Naive B cell (primary cell): ENCODE results near the gene GNPDA1. TPM values are rescaled to one million over a fixed set of nuclear protein-coding genes. Genes with fewer than 3 reads are reported as not detected.
"Not testable (repeated sequence)": the region's sequence is repeated elsewhere in the genome, so short reads cannot be mapped to it uniquely, and the experiment has no call there.

Experiments
- ATAC-seq, 2 donors: fragments of 150-1000 bp; cut with Tn5 transposase; 2 replicates each; pipeline ENCODE4 v1.10.0; 2021; ENCODE audit warnings: low read depth in 2 of 2, mild to moderate bottlenecking in 2 of 2, moderate library complexity in 2 of 2
- DNase-seq: peaks from one replicate; pipeline ENCODE4 v3.0.0; 2022
- H3K27ac Mint-ChIP-seq, 6 donors: one replicate each; pipeline ENCODE4 v1.8.0; 2020 to 2022; ENCODE audit warnings: mild to moderate bottlenecking in 6 of 6, mixed read lengths in 6 of 6, moderate library complexity in 5 of 6, inconsistent platforms in 2 of 6
- H3K27me3 Mint-ChIP-seq, 3 donors: one replicate each; pipeline ENCODE4 v1.8.0; 2021 to 2022; ENCODE audit warnings: mixed read lengths in 3 of 3, mild to moderate bottlenecking in 1 of 3
- H3K36me3 Mint-ChIP-seq, 2 donors: one replicate each; pipeline ENCODE4 v1.8.0; 2020 to 2022; ENCODE audit warnings: mixed read lengths in 2 of 2, inconsistent platforms in 1 of 2, mild to moderate bottlenecking in 1 of 2
- H3K4me1 Mint-ChIP-seq, 3 donors: one replicate each; pipeline ENCODE4 v1.8.0; 2020 to 2022; ENCODE audit warnings: mixed read lengths in 3 of 3, inconsistent platforms in 1 of 3, mild to moderate bottlenecking in 1 of 3, moderate library complexity in 1 of 3
- H3K4me3 Mint-ChIP-seq, 8 donors: one replicate each; pipeline ENCODE4 v1.8.0; 2020 to 2022; ENCODE audit warnings: mild to moderate bottlenecking in 8 of 8, mixed read lengths in 8 of 8, moderate library complexity in 8 of 8, inconsistent platforms in 2 of 8
- H3K9me3 Mint-ChIP-seq, 7 donors: one replicate each; pipeline ENCODE4 v1.8.0; 2020 to 2022; ENCODE audit warnings: mixed read lengths in 7 of 7, mild to moderate bottlenecking in 5 of 7, inconsistent platforms in 2 of 7, moderate library complexity in 1 of 7
- polyA plus RNA-seq, 6 donors: library from polyadenylated mRNA; unstranded; fragments of 300-500 nt; fragmentation: Illumina TruSeq; gene quantifications; one replicate each; pipeline ENCODE4 v1.2.3, GENCODE V29; 2021; ENCODE audit warnings: low read depth in 6 of 6

Gene GNPDA1
- polyA plus RNA-seq, 6 donors from 2014 or later = 4.5 to 9.9 (median 6.2) TPM

DNA sequence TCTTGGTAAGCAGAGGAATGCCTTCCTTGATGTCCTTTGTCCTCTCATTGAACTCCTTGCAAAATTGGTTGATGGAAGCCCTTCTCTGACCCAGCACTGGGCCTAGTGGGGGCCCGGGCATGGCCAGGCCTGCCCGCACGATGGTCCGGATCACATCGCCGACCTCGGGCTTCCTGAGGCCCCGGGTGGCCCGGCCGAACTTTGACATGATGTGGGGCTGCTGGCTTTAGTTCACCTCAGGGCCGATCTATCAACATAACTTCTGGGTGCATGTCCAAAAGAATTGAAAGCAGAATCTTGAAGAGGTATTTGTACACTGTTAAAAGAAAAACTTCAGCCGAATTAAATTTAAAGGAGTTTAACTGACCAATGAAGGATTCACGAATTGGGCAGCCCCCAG is 24.1 kb upstream of the GNPDA1 start:
- no peak overlapping the region for H3K4me3 Mint-ChIP-seq
- peaks cover 0 to 7% of the 10 kb centered on the region in 2 donors for H3K36me3 Mint-ChIP-seq
- ATAC-seq = no peak
- peaks cover 29 to 44% (median 38%) of the 10 kb centered on the region in 3 donors for H3K27me3 Mint-ChIP-seq
- no peak for DNase-seq
- H3K27ac Mint-ChIP-seq = no peak overlapping the region
- peaks cover 0 to 4% (median 0%) of the 10 kb centered on the region in 7 donors for H3K9me3 Mint-ChIP-seq
- H3K4me1 Mint-ChIP-seq = no peaks in the 10 kb centered on the region

GRCh38 chr5:142034994-142035393 is 22.2 kb upstream of the GNPDA1 start:
- Mint-ChIP-seq H3K27ac (no peak overlapping the region), H3K27me3 (peaks cover 31 to 63% (median 57%) of the 10 kb centered on the region in 3 donors), H3K9me3 (peaks cover 0 to 4% (median 0%) of the 10 kb centered on the region in 7 donors), H3K4me1 (no peaks in the 10 kb centered on the region), H3K36me3 (peaks cover 0 to 7% of the 10 kb centered on the region in 2 donors), H3K4me3 (no peak overlapping the region)
- DNase-seq (no peak), ATAC-seq (no peak)

DNA sequence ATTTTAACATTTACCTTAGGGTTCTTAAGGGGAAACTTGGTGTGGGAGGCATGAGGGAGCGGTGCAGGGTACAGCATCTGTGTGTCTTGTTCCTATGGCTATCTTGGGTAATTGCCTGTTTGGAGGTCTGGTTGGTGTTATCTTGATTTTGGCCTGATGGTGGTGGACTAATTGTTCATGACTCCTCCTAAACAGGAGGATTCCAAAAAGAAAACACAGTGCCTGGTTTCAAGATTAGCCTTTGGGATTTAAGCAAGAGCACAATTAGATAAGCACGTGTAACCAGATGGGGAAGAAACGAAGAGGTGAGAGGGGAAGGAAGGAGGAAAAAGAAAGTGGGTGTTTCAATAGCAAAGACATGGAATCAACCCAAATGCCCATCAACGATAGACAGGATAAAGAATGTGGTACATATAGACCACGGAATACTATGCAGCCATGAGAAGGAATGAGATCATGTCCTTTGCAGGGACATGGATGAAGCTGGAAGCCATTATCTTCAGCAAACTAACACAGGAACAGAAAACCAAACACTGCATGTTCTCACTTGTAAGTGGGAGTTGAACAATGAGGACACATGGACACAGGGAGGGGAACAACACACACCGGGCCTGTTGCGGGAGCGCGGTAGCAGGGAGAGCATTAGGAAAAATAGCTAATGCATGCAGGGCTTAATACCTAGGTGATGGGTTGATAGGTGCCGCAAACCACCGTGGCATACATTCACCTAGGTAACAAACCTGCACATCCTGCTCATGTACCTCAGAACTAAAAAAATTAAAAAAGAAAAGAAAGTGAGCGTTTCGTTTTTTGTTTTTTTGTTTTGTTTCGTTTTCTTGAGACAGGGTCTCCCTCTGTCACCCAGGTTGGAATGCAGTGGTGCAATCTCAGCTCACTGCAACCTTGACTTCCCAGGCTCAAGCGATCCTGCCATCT is 21.1 kb upstream of the GNPDA1 start:
- not testable (repeated sequence) for DNase-seq, H3K4me1 Mint-ChIP-seq, H3K36me3 Mint-ChIP-seq, ATAC-seq, H3K9me3 Mint-ChIP-seq, H3K4me3 Mint-ChIP-seq
- Mint-ChIP-seq H3K27ac (peak overlapping the region in 1 of 6 donors; percentile 76), H3K27me3 (peaks cover 37 to 69% (median 65%) of the 10 kb centered on the region in 3 donors)

GRCh38 chr5:142032747-142033631 is 20.2 kb upstream of the GNPDA1 start:
- H3K4me1 Mint-ChIP-seq = no peaks in the 10 kb centered on the region
- H3K27ac Mint-ChIP-seq = peak overlapping the region in 1 of 6 donors; percentile 53
- H3K36me3 Mint-ChIP-seq = peaks cover 0 to 7% of the 10 kb centered on the region in 2 donors
- H3K9me3 Mint-ChIP-seq = peaks cover 0 to 4% (median 0%) of the 10 kb centered on the region in 7 donors
- no peak for DNase-seq
- peaks cover 41 to 75% (median 67%) of the 10 kb centered on the region in 3 donors for H3K27me3 Mint-ChIP-seq
- ATAC-seq = no peak
- H3K4me3 Mint-ChIP-seq = no peak overlapping the region

DNA sequence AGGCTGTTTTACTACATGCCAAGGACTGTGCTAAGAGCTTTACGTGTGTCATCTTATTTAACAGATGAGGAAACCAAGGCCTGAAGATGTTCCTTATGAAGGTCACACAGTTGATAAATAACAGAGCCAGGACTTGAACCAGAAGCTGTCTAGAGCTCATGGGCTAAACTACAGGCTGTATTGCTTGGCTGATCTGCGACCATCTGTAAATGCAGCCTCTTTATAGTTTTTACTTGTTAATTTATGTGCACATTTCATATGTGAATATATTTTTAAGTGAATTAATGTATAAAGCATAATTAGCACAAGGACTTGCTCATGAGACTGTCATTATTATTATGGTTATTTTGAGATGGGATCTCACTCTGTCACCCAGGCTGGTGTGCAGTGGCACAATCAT is 19.3 kb upstream of the GNPDA1 start:
- Mint-ChIP-seq H3K27me3 (peaks cover 34 to 70% (median 58%) of the 10 kb centered on the region in 3 donors), H3K9me3 (peaks cover 0 to under 1% (median 0%) of the 10 kb centered on the region in 7 donors), H3K4me3 (no peak overlapping the region), H3K27ac (no peak overlapping the region), H3K36me3 (peaks cover 0 to 7% of the 10 kb centered on the region in 2 donors), H3K4me1 (no peaks in the 10 kb centered on the region)
- ATAC-seq = no peak
- no peak for DNase-seq

GRCh38 chr5:142025637-142026036 is 12.8 kb upstream of the GNPDA1 start:
- H3K4me1 Mint-ChIP-seq = peaks cover 5 to 15% (median 11%) of the 10 kb centered on the region in 3 donors
- peaks cover 0 to 5% (median 2%) of the 10 kb centered on the region in 7 donors for H3K9me3 Mint-ChIP-seq
- no peak for DNase-seq
- ATAC-seq = no peak
- H3K4me3 Mint-ChIP-seq = peak overlapping the region in 6 of 8 donors; percentile 77 to 97 (median 85)
- peaks cover 0 to 1% of the 10 kb centered on the region in 2 donors for H3K36me3 Mint-ChIP-seq
- H3K27me3 Mint-ChIP-seq = peaks cover 25 to 38% (median 29%) of the 10 kb centered on the region in 3 donors
- peak overlapping the region in 1 of 6 donors; percentile 75 for H3K27ac Mint-ChIP-seq

- DNase-seq (peak; percentile 70), ATAC-seq (peak; percentile 100)
- H3K27ac Mint-ChIP-seq = peak overlapping the region; percentile 75 to 96 (median 84)
- peaks cover 21 to 37% (median 24%) of the 10 kb centered on the region in 3 donors for H3K27me3 Mint-ChIP-seq
- peak overlapping the region; percentile 77 to 97 (median 90) for H3K4me3 Mint-ChIP-seq
- H3K9me3 Mint-ChIP-seq = peaks cover 3 to 12% (median 8%) of the 10 kb centered on the region in 7 donors
- H3K4me1 Mint-ChIP-seq = peaks cover 5 to 15% (median 11%) of the 10 kb centered on the region in 3 donors
- peaks cover 4 to 8% of the 10 kb centered on the region in 2 donors for H3K36me3 Mint-ChIP-seq
Observed at GRCh38 chr5:142024771-142025304, 12.0 kb upstream of the GNPDA1 start.

DNA sequence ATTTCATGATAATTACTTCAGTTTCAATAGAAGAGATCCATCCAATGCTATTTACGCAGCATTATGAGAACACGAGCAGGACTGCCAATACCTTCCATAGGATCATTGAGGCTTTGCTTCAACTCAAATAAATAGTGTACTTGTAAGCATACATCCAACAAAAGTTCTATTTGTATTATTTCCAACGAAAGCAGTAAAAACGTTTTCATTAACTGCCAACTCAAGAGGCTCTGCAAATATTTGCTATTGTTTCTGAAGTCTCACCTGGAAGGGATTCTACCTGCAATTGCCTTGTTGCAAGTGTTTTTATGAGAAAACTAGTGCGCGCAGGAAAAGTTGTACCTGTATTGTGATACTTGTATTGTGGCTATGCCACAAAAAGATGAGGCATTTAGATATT is 11.0 kb upstream of the GNPDA1 start:
- DNase-seq (no peak), ATAC-seq (no peak)
- Mint-ChIP-seq H3K36me3 (peaks cover 4 to 8% of the 10 kb centered on the region in 2 donors), H3K27ac (no peak overlapping the region), H3K27me3 (peaks cover 18 to 34% (median 23%) of the 10 kb centered on the region in 3 donors), H3K4me3 (peak overlapping the region in 1 of 8 donors; percentile 95), H3K9me3 (peaks cover 3 to 12% (median 8%) of the 10 kb centered on the region in 7 donors), H3K4me1 (peaks cover 5 to 15% (median 11%) of the 10 kb centered on the region in 3 donors)

- H3K9me3 Mint-ChIP-seq = peaks cover 3 to 12% (median 8%) of the 10 kb centered on the region in 7 donors
- no peak overlapping the region for H3K27ac Mint-ChIP-seq
Observed at GRCh38 chr5:142020122-142020659, 7.4 kb upstream of the GNPDA1 start.

GRCh38 chr5:142017832-142018427 is 5.1 kb upstream of the GNPDA1 start:
- Mint-ChIP-seq H3K4me3 (no peak overlapping the region), H3K27ac (no peak overlapping the region), H3K27me3 (peaks cover 22 to 43% (median 30%) of the 10 kb centered on the region in 3 donors), H3K9me3 (peaks cover 3 to 12% (median 8%) of the 10 kb centered on the region in 7 donors), H3K36me3 (peaks cover 4 to 8% of the 10 kb centered on the region in 2 donors), H3K4me1 (peaks cover 19 to 46% (median 24%) of the 10 kb centered on the region in 3 donors)
- DNase-seq (no peak), ATAC-seq (no peak)

More at GRCh38 chr5:142020122-142020659, 7.4 kb upstream of the GNPDA1 start:
- Mint-ChIP-seq H3K27me3 (peaks cover 22 to 39% (median 30%) of the 10 kb centered on the region in 3 donors), H3K4me1 (peaks cover 23 to 38% (median 29%) of the 10 kb centered on the region in 3 donors), H3K4me3 (no peak overlapping the region), H3K36me3 (peaks cover 4 to 8% of the 10 kb centered on the region in 2 donors)
- ATAC-seq = no peak
- no peak for DNase-seq

- peaks cover 3 to 12% (median 8%) of the 10 kb centered on the region in 7 donors for H3K9me3 Mint-ChIP-seq
- H3K4me3 Mint-ChIP-seq = peak overlapping the region in 1 of 8 donors; percentile 7
- peaks cover 4 to 8% of the 10 kb centered on the region in 2 donors for H3K36me3 Mint-ChIP-seq
- no peak overlapping the region for H3K27ac Mint-ChIP-seq
- peaks cover 19 to 56% (median 29%) of the 10 kb centered on the region in 3 donors for H3K4me1 Mint-ChIP-seq
- no peak for ATAC-seq
- peaks cover 14 to 44% (median 18%) of the 10 kb centered on the region in 3 donors for H3K27me3 Mint-ChIP-seq
- DNase-seq = no peak
Observed at GRCh38 chr5:142016556-142016955, 3.7 kb upstream of the GNPDA1 start.
